Endothelial cell of umbilical vein (primary cell): ENCODE measurements around the gene RTN4RL1. TPM values are rescaled to one million over a fixed set of nuclear protein-coding genes. Genes with fewer than 3 reads are reported as not detected.
A peak's percentile ranks its signal among the peaks of the same experiment; 100 is the strongest.

ENCODE experiments used
- BruUV-seq: library from RNA; stranded (reverse); fragments of 400-500 nt; replicated peaks from 2 replicates; lab custom pipeline; 2021; lab: Mats Ljungman, UMichigan
- CTCF ChIA-PET: fragments of 300-600, 350-600 bp; sonication (Branson Sonifier 250); formaldehyde crosslinking; loops from one replicate; lab custom pipeline; 2021; ENCODE audit warnings: antibody characterized with exemption, inconsistent platforms; lab: Charles Lee
- POLR2A ChIA-PET: fragments of 300-600, 350-600 bp; sonication (Branson Sonifier 250); formaldehyde crosslinking; loops from one replicate; lab custom pipeline; 2021; ENCODE audit warnings: antibody characterized with exemption, inconsistent platforms; lab: Charles Lee
- DNase-seq: peaks from one replicate; pipeline ENCODE4 v3.0.0-alpha.2; 2011; ENCODE audit warnings: low read depth, low spot score
- FAIRE-seq: peaks from 2 replicates; lab custom pipeline; 2011; peaks lifted over from hg19 to GRCh38; lab: Jason Lieb, UNC
- H2AFZ ChIP-seq: 2 replicates; pipeline ENCODE4 v1.6.0; 2012; ENCODE audit warnings: low read depth, low read length, control low read depth, inconsistent platforms
- H3K27ac ChIP-seq: 2 replicates; pipeline ENCODE4 v1.5.1; 2011; ENCODE audit warnings: low read depth, mild to moderate bottlenecking, control low read depth, low read length, moderate library complexity; ENCODE audit not compliant: insufficient read depth
- H3K27me3 ChIP-seq, 2 experiments: 2 replicates each; pipeline versions ENCODE4 v1.6.0 to v1.6.1; 2011; ENCODE audit warnings: low read length in 2 of 2, mixed read lengths in 1 of 2; ENCODE audit not compliant: control insufficient read depth in 2 of 2, insufficient read depth in 2 of 2
- H3K36me3 ChIP-seq, 2 experiments: 2 replicates in 1 of 2; 3 replicates in 1 of 2; pipeline ENCODE4 v1.5.1; 2011; ENCODE audit warnings: low read length in 2 of 2, mild to moderate bottlenecking in 1 of 2, moderate library complexity in 1 of 2; ENCODE audit not compliant: control insufficient read depth in 2 of 2, insufficient read depth in 2 of 2; ENCODE audit errors: extremely low read depth in 1 of 2
- H3K4me1 ChIP-seq: 3 replicates; pipeline ENCODE4 v1.5.1; 2011; ENCODE audit warnings: mild to moderate bottlenecking, low read length; ENCODE audit not compliant: control insufficient read depth, insufficient read depth; ENCODE audit errors: extremely low read depth
- H3K4me2 ChIP-seq: 2 replicates; pipeline ENCODE4 v1.6.1; 2011; ENCODE audit warnings: low read length, control low read depth, mixed read lengths; ENCODE audit not compliant: insufficient read depth
- H3K4me3 ChIP-seq, 3 experiments: fragments of 200-600 bp in 1 of 3; sonication (generic), shearing (Covaris generic) in 1 of 3; replicated peaks in 1 of 3; 2 replicates each; pipeline ENCODE4 v1.5.1; 2011 to 2016; ENCODE audit warnings: control low read depth in 3 of 3, low read length in 3 of 3, mild to moderate bottlenecking in 2 of 3, inconsistent platforms in 1 of 3, low read depth in 1 of 3, moderate library complexity in 1 of 3; ENCODE audit not compliant: insufficient read depth in 1 of 3
- H3K79me2 ChIP-seq: 2 replicates; pipeline ENCODE4 v1.6.0; 2012; ENCODE audit warnings: low read length, inconsistent platforms; ENCODE audit not compliant: control insufficient read depth, insufficient read depth
- H3K9ac ChIP-seq: replicated peaks from 2 replicates; pipeline ENCODE3; 2011; ENCODE audit warnings: low read length, control low read depth; ENCODE audit not compliant: insufficient read depth; ENCODE audit errors: extremely low read depth
- H3K9me1 ChIP-seq: replicated peaks from 3 replicates; pipeline ENCODE4 v1.6.0; 2011; ENCODE audit warnings: mild to moderate bottlenecking, low read length; ENCODE audit not compliant: control insufficient read depth, insufficient read depth; ENCODE audit errors: extremely low read depth
- H3K9me3 ChIP-seq: replicated peaks from 2 replicates; pipeline ENCODE4 v1.5.1; 2012; ENCODE audit warnings: low read length, inconsistent platforms; ENCODE audit not compliant: control insufficient read depth, insufficient read depth
- H4K20me1 ChIP-seq: replicated peaks from 2 replicates; pipeline ENCODE3; 2011; ENCODE audit warnings: mild to moderate bottlenecking, low read length; ENCODE audit not compliant: control insufficient read depth, insufficient read depth; ENCODE audit errors: extremely low read depth
- EZH2 ChIP-seq: IDR thresholded peaks from 2 replicates; pipeline ENCODE4 v1.6.1; 2012; ENCODE audit warnings: borderline replicate concordance, low read depth, mild to moderate bottlenecking, moderate library complexity, low read length, inconsistent platforms; ENCODE audit not compliant: severe bottlenecking
- FOS ChIP-seq: IDR thresholded peaks from 2 replicates; pipeline ENCODE4 v1.6.1; 2011; ENCODE audit warnings: mild to moderate bottlenecking, low read length, moderate library complexity, borderline replicate concordance; ENCODE audit not compliant: insufficient read depth
- GATA2 ChIP-seq: IDR thresholded peaks from 2 replicates; pipeline ENCODE4 v1.7.0; 2011; ENCODE audit warnings: low read depth, mild to moderate bottlenecking, moderate library complexity, mixed read lengths, low read length; ENCODE audit not compliant: insufficient read length, insufficient read depth
- JUN ChIP-seq: IDR thresholded peaks from 2 replicates; pipeline ENCODE4 v1.6.1; 2011; ENCODE audit warnings: borderline replicate concordance, low read depth; ENCODE audit not compliant: insufficient read length, insufficient read depth
- MYC ChIP-seq: IDR thresholded peaks from one replicate; pipeline ENCODE4 v1.6.1; 2011; ENCODE audit warnings: mild to moderate bottlenecking, low read depth, low read length
- POLR2A ChIP-seq: IDR thresholded peaks from 2 replicates; pipeline ENCODE4 v1.6.1; 2012; ENCODE audit warnings: low read depth, mild to moderate bottlenecking, control low read depth, low read length
- POLR2AphosphoS5 ChIP-seq: IDR thresholded peaks from 2 replicates; pipeline ENCODE4 v1.6.1; 2012; ENCODE audit warnings: low read depth, mild to moderate bottlenecking, control low read depth, low read length, moderate library complexity; ENCODE audit not compliant: insufficient read depth
- dilution Hi-C: fragments of 300-500 bp; cut with MboI; formaldehyde crosslinking; loops from one replicate; pipeline ENCODE4 v1.15.0; 2019; ENCODE audit warnings: low sequenced_read_pairs; ENCODE audit not compliant: extremely low pct_ligation_motif_present
- intact Hi-C: fragments of 100-400 bp; cut with micrococcal nuclease; formaldehyde crosslinking; loops from one replicate; pipeline ENCODE4 v1.10.0; 2022
- polyA plus RNA-seq, 4 experiments: library from polyadenylated mRNA; depleted of rRNA in 3 of 4; stranded (reverse) in 3 of 4; unstranded in 1 of 4; fragments of >200 nt; gene quantifications; 2 replicates each; pipeline versions ENCODE4 v1.2.1 to v1.2.3, GENCODE V29; 2011 to 2012; ENCODE audit warnings: missing spikeins in 1 of 4
- total RNA-seq: library from RNA; stranded (reverse); gene quantifications from 2 replicates; pipeline ENCODE4 v1.2.3, GENCODE V29; 2021
- TF ChIP-seq, protein P1 (sequence below): IDR thresholded peaks from 2 replicates; pipeline ENCODE4 v1.6.1; 2011; ENCODE audit not compliant: insufficient read depth, insufficient read length
- TF ChIP-seq, protein P2 (sequence below), 2 donors: IDR thresholded peaks; 1 replicate in 1 of 2; 2 replicates in 1 of 2; pipeline ENCODE4 v1.5.1; 2011; ENCODE audit warnings: low read length in 2 of 2, mild to moderate bottlenecking in 2 of 2, moderate library complexity in 2 of 2, control low read depth in 1 of 2, inconsistent platforms in 1 of 2, low read depth in 1 of 2; ENCODE audit not compliant: insufficient read depth in 1 of 2; ENCODE audit errors: extremely low read depth in 1 of 2

The RTN4RL1 gene
- total and polyA plus RNA-seq, 2 donors (not counting 3 experiments of a cell fraction or from before 2014, with no cell fraction given), result 0.04 TPM; not detected in 1

DNA sequence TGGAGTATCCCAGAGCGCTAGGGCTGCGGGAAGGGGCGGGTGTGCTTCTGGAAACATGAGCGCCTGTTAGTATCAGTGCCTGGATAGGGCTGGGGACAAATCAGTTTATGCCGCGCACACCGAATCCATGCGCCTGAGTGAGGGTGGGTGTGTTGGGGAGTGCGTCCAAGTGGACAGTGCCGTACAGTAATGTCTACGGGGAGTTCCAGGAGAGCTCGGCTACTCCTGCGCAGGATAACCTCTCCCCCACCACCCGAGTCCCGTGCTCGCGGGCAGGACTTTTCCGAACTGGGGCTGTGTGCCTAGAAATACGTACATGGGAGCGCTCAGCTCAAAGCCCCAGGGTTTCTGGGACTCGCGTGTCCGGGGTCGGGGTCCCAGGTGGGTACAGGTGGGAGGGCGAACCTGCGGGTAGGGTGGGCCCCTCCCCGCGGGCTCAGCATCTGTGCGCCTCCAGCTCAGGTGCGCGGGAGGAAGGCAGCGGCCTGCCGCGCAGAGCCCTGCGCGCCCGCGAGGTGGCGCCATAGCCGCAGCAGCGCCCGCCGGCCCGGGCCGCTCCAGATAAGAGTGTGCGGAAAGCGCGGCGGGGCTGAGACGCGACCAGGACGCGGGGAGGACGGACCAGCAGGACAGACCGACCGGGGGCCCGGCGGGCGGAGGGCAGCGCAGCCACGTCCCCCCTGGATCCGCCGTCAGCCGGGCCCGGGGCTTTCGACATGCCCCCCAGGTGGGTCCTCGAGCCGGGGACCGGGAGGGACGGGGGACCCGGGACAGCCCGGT, 29.6 kb upstream of the RTN4RL1 start, which contains the start of gene HIC1:
Gene HIC1 (plus strand): TSS at position 592 of the 780 bp plus-strand sequence. CDS start 1,588 bp downstream, outside the sequence.
- TF ChIP-seq MYC (no peak), JUN (no peak), EZH2 (no peak), POLR2AphosphoS5 (peak; percentile 86), GATA2 (peak; percentile 19), POLR2A (peak; percentile 70), FOS (no peak)
- TF ChIP-seq, protein P1, sequence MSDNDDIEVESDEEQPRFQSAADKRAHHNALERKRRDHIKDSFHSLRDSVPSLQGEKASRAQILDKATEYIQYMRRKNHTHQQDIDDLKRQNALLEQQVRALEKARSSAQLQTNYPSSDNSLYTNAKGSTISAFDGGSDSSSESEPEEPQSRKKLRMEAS, result no peak
- TF ChIP-seq, protein P2, sequence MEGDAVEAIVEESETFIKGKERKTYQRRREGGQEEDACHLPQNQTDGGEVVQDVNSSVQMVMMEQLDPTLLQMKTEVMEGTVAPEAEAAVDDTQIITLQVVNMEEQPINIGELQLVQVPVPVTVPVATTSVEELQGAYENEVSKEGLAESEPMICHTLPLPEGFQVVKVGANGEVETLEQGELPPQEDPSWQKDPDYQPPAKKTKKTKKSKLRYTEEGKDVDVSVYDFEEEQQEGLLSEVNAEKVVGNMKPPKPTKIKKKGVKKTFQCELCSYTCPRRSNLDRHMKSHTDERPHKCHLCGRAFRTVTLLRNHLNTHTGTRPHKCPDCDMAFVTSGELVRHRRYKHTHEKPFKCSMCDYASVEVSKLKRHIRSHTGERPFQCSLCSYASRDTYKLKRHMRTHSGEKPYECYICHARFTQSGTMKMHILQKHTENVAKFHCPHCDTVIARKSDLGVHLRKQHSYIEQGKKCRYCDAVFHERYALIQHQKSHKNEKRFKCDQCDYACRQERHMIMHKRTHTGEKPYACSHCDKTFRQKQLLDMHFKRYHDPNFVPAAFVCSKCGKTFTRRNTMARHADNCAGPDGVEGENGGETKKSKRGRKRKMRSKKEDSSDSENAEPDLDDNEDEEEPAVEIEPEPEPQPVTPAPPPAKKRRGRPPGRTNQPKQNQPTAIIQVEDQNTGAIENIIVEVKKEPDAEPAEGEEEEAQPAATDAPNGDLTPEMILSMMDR (IDR thresholded peaks at IDR 0.05; ENCODE audit: extremely low read depth in 1 of 2, insufficient read depth in 1 of 2, low read depth in 1 of 2, low read length in 2 of 2), result peak; percentile 75 to 94
- Histone ChIP-seq H2AFZ (peak within 1 kb of the TSS; percentile 34), H3K4me3 (peak within 1 kb of the TSS; percentile 61 to 74 (median 72)), H3K27ac (peak within 1 kb of the TSS; percentile 64), H3K9me3 (no peaks in the 10 kb centered on the region), H3K4me1 (peaks cover 20% of the 10 kb centered on the region), H3K9ac (peak within 1 kb of the TSS; percentile 91), H4K20me1 (no peaks in the 10 kb centered on the region), H3K27me3 (peaks cover 2 to 11% of the 10 kb centered on the region in 2 experiments), H3K9me1 (no peaks in the 10 kb centered on the region), H3K36me3 (peaks cover 0 to 3% of the 10 kb centered on the region in 2 experiments), H3K79me2 (peaks cover 24% of the 10 kb centered on the region), H3K4me2 (peak within 1 kb of the TSS; percentile 76)
- FAIRE-seq (peak; percentile 72), DNase-seq (peak; percentile 75)
- BruUV-seq, result no TSS peak
- POLR2A ChIA-PET, result interaction anchor here (1.4 to 1.5 kb wide), 2 partner anchors 120 to 190 kb away, joined by 4 to 5 read pairs; no protein-coding TSS in a partner anchor
- intact Hi-C loops, result loop anchor here (1.0 to 5.0 kb wide), 5 partner anchors 190 to 363 kb away; partner anchors contain the start of genes SGSM2 and TSR1
- dilution Hi-C loops, result no loop called here
- CTCF ChIA-PET, result interaction anchor here (0.6 to 17.2 kb wide), 48 partner anchors 8 to 361 kb away, joined by 3 to 455 read pairs (median 6); partner anchors contain the start of gene TSR1
